Posterior cingulate gyrus (tissue), 11 donors: ENCODE results near the gene ROBO1.
A peak's percentile ranks its signal among the peaks of the same experiment; 100 is the strongest.

Experiments
- DNase-seq, 10 donors: peaks; one replicate each; pipeline versions ENCODE4 v3.0.0 to v3.0.0-alpha.2; 2020 to 2021; ENCODE audit warnings: mixed read lengths in 3 of 10
- intact Hi-C: fragments of 100-400 bp; cut with DNase I; formaldehyde crosslinking; loops from one replicate; pipeline ENCODE4 v1.15.1; 2023

Gene ROBO1

GRCh38 chr3:79258479-79258878 is 509.3 kb downstream of the ROBO1 start:
- intact Hi-C loops = no loop called here
- DNase-seq = no peak

DNA sequence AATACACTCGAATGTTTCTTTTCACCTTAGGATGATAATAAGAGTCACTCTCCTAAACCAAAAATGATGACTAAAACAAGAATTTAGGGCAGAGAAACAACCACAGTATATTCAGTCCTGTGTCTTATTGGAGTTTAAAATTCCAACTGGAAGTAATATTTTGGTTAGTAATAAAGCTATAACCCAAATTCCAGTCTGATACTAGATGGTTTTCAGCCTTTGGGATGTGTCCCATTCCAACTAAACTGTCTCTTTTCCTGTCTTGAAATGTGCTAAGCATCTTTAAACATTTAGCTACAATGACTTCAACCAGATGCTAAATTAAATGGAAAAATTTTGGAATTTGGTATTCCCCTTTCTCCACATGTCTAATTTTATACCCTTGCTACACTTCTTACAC is 510.0 kb downstream of the ROBO1 start:
- DNase-seq = no peak
- intact Hi-C loops = no loop called here

GRCh38 chr3:79255702-79256101 is 512.1 kb downstream of the ROBO1 start:
- intact Hi-C loops = no loop called here
- no peak for DNase-seq

GRCh38 chr3:79255292-79255691 is 512.5 kb downstream of the ROBO1 start:
- intact Hi-C loops = no loop called here
- DNase-seq = no peak

DNA sequence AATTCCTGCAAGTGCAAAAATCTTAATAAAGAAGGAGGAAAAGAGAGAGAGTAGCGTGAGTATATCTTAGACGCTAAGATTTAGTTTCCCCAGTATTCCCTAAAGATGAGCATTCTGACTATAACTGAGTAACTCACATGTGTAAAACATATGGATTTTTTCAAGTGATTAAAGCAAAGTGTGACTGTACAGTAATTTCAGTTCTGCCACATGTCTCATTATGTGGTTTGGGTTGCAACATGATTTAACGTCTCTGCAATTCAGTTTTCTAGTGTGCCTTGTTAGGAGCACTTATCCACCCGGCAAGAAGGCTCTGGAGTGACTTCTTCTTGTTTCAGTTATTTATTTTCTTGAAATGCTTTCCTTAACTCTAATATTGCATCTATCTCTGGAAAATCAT is 514.1 kb downstream of the ROBO1 start:
- DNase-seq = no peak
- intact Hi-C loops = no loop called here

DNA sequence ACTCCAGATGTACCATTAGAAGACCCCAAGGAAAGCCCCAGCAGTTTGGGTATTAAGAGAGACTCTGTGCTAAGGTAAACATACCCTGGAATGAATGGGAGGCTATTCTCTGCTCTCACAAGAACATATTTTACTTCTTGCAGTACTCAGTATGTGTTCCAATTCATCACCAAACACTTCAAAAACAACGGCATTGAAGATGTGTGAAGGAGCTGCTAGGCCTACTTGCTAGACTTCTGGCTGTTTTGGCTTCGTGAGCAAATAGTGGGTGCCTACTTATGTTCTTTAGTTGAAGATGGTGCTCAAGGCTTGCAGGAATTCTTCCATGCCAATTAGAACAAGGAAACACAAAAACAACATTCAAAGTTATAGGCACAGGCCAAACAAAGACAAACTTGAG is 514.5 kb downstream of the ROBO1 start:
- intact Hi-C loops = no loop called here
- no peak for DNase-seq

DNA sequence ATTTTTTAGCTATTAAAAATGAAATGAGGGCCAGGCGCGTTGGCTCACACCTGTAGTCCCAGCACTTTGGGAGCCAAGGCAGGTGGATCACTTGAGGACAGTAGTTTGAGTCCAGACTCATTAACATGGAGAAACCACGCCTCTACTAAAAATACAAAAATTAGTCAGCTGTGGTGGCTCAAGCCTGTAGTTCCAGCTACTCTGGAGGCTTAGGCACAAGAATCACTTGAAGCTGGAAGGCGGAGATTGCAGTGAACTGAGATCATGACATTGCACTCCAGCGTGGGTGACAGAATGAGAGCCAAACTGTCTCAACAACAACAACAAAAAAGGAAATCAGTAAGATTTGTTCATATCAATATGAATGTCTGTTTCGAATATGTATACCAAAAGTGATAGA is 517.1 kb downstream of the ROBO1 start:
- no peak for DNase-seq
- intact Hi-C loops = no loop called here

DNA sequence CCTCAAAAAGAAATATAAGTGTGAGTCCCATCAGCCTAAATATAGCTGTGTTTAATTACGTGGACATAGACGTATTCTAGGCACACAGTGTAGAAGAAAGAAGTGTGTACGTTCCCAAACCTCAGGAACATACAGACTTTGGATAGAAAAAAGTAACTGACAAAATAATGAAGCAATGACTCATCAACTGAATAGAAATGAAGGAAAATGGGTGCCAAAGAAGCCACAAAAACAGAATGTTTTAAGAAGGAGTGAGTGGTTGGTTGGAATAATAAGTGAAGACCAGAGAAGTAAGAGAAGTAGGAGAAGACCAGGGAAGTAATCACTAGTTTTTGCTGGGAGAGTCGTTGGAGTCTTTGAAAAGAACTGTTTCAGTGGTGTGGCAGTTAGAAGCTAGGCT is 518.1 kb downstream of the ROBO1 start:
- intact Hi-C loops = no loop called here
- no peak for DNase-seq

DNA sequence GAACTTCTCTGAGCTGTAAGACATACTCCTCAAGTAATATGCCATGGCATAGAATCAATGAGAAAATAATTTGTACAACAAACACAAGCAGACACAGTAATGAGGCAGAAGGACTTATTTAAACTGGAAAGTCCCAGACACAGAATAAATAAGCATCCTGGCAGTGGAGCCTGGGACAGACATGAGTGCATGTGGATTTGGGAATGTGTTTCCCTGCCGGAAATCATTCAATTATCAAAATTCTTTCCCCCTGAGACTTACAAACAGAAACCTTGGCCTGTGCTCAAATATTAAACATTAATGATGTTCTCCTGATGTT is 520.1 kb downstream of the ROBO1 start:
- DNase-seq = no peak

DNA sequence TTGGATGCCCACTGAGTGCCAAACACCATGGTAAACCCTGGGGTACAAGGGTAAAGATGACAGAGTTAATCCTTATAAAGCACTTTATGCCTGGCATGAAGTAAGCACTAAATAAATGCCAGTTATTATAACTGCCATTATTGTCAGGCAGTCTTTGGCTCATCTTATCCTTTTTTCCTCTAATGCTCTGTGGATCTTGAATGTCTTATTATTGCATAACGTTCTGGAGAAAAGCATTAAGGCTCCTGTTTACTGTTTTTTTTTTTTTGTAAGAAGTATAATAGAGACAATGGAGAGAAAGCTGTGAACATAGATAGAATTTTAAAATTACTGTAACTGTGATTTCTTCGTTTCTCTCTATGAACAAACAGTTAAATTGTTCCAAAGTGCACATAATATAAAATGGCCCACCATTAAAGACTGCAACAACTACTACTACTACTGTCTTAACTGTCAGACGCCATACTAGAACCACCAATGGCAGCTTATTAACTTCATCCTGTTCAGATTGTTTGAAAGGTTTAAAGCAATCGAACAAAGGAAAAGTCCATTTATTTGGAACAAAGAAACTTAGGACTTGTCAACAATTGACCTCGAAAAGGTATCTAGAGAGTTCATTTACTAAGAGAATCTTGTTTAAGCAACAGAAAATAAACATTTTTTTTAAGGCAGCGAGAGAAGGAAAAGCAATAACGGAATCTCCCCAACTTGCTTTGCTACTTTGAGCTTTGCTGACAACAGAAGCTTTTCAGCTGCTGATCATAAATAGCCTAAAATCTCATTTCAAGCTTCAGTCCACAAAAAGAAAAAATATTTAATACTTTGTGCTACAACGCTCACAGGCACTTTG is 520.7 kb downstream of the ROBO1 start:
- intact Hi-C loops = no loop called here
- DNase-seq = no peak

More for the DNA sequence above, 520.1 kb downstream of the ROBO1 start:
- intact Hi-C loops = no loop called here

GRCh38 chr3:79245284-79246138 is 522.3 kb downstream of the ROBO1 start:
- no peak for DNase-seq
- intact Hi-C loops = no loop called here

DNA sequence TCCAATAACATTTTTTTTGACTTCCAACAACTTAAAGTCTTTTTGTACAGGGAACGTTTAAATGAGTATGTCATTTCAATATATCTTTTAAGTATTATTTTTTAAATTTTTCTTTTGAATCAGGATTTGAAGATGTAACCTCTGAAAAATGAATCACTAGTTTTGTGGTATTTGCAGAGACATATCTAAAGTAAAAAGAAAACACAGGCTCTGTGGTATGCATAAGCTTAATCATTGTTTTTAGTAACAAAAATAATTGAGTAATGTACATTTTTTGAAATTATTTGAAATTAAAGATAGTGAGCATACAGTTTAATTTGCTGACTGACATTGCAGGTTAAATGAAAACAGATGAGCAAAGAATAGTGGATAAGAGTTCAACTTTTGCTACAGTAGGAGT is 531.3 kb downstream of the ROBO1 start:
- intact Hi-C loops = no loop called here
- DNase-seq = no peak

GRCh38 chr3:79233431-79234060 is 534.3 kb downstream of the ROBO1 start:
- no peak for DNase-seq
- intact Hi-C loops = no loop called here

DNA sequence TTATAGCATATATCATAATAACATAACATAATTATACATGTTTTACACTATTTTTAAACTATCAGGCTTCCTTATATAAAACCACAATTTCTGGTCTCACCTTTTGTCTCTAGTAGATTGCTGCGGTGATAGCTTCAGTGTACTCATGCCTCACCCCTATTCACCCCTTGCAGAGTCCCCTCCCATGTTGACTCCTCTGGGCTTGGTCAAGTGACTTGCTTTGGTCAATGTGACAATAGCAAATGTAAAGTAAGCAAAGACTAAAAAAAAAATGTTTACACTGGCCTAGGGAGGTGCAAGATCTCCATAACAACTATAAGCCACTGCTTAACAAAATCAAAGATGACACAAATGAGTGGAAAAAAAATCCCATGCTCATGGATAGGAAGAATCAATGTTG is 537.5 kb downstream of the ROBO1 start:
- DNase-seq = no peak
- intact Hi-C loops = no loop called here

DNA sequence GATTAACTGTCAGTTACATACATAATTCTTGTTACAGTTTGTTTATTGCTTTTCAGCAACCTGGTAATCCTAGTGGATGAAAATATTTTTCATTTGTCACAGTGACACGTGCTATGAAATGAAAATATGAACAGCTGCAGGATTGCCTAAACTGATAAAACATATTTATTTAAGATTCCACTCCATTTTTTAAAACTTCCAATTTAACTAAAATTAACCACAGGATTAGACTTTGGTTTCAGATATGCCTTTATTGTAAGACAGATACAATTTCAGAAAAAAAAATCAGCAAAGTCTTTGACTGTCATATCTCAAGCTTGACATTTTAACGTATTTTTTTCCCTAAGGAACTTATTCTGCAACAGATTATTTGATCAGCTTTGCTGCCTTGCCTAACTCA is 550.7 kb downstream of the ROBO1 start:
- intact Hi-C loops = no loop called here
- no peak for DNase-seq

DNA sequence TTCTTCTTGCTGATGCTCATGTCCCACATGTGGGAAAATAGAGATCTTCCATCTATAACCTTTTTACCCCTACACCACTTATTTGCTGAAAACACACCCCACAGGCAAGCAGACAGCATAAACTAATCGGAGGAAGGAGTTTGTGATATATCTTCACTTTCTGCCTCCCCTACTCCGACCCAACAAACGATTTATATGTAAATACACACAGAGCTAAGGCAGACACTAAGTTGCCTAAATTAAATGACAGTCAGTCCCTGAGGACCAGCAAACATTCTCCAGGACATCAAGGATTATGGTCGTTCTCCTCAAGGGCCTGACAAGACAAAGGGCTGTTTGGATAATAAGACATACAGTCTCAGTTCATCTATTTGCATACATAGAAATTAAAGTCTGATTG is 552.5 kb downstream of the ROBO1 start:
- intact Hi-C loops = no loop called here
- no peak for DNase-seq

DNA sequence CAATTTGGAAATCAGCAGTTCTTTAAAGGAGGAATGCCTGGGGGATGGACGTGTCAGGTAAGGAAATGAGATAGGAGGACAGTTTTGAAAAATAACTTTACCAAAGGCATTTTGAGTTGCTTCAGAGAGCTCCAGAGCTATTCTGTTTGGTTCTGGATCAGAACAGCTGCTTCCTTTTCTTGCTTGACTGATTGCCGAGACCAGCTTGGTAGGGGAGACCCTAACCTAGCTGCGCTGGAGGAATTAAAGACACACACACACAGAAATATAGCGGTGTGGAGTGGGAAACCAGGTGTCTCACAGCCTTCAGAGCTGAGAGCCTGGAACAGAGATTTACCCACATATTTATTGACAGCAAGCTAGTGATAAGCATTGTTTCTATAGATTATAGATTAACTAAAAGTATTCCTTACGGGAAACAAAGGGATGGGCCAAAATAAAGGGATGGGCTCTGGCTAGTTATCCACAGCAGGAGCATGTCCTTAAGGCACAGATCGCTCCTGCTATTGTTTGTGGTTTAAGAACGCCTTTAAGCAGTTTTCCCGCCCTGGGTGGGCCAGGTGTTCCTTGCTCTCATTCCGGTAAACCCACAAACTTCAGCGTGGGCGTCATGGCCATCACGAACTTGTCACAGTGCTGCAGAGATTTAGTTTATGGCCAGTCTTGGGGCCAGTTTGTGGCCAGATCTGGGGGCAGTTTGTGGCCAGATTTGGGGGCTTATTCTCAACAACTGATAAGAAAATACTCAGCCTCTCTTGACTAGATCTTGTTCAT is 556.0 kb downstream of the ROBO1 start:
- intact Hi-C loops = no loop called here
- DNase-seq = peak in 1 of 10 donors; percentile 38

DNA sequence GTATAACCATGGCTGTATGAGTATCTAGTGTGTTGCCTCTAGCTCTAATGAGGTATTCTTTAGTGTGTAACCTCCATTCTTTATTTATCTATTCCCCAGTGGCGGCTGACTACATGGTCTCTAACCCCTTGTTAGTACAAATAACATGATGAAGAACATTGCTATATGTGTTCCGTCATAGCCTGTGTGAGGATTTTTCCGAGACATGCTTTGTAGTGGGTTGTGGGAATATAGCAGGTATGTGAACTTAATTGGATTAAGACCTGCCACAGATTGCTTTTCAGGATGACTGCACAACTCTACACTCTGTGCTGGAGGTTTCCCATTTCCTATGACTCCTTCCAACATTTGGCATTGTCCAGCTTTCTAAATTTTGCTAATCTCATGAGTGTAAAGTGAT is 563.4 kb downstream of the ROBO1 start:
- DNase-seq = no peak
- intact Hi-C loops = no loop called here

- DNase-seq = no peak
- intact Hi-C loops = no loop called here
Measured at GRCh38 chr3:79203144-79203519, 564.7 kb downstream of the ROBO1 start.

DNA sequence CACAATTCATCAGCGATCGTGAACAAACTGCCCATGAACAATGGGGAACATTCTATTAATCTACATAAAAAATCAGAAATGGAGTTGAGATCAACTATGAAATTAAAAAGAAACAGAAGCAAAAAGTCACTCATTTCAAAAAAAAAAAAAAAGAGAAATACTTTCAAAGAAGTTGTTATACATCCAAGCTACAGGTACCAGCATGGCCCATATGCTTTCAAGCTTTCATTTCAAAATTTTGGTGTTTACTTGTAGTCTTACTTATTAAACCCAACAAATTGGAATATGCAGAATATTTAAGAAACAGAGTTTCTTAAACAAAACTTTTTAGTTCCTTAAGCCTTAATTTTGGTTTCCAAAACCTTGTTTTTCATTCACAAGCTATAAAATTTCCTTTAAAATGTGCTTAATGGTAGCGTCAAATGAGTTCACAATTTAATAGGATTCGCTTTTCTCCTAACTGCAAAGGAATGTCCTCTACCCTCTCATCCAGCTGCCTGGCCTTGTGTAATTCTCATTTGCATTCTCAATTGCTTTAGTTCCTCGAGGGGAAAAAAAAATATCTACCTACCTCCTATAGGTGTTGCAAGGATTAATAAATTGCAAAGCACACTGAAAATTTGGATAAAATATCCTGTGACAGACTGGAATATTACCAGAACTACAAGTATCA is 565.2 kb downstream of the ROBO1 start:
- DNase-seq = no peak
- intact Hi-C loops = no loop called here
